ENCODE data around the gene JARID2.

GRCh38 chr6:15339081-15339480, 93.2 kb downstream of the JARID2 start:
- TF ChIP-seq CTCF (IDR thresholded peaks at IDR 0.05; ENCODE audit: low read depth, low read length) = no peak
- TF ChIP-seq POLR2A (IDR thresholded peaks at IDR 0.05; ENCODE audit: extremely low read depth, insufficient read length) = no peak

Data from NB4 (cell line).